Measurements from ENCODE around the gene ACTA1. TPM values are rescaled to one million over a fixed set of nuclear protein-coding genes. Genes with fewer than 3 reads are reported as not detected.
"Not testable (repeated sequence)": the region's sequence is repeated elsewhere in the genome, so short reads cannot be mapped to it uniquely, and the experiment has no call there.

The ACTA1 gene
- total RNA-seq, 2 experiments from 2014 or later = not detected

DNA sequence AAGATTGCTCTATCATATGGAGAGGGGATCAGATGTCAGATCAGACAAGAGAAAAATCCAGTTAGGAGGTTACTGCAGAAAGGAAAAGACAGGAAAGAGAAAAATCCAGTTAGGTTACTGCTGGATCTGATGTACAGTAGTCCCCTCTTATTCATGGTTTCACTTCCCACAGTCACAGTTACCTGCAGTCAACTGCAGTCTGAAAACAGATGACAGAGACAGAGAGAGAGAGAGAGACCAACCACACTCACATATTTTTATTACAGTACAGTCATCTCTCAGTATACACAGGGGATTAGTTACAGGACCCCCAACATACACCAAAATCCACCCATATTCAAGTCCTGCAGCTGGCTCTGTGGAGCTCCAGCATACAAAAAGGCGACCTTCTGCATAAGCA lies 45.0 kb upstream of the ACTA1 start:
- Mint-ChIP-seq H3K36me3 (ENCODE audit: low read depth) (peaks cover 42% of the 10 kb centered on the region), H3K27ac (no peak overlapping the region), H3K27me3 (no peaks in the 10 kb centered on the region), H3K4me1 (ENCODE audit: low read depth) (peaks cover 9% of the 10 kb centered on the region), H3K4me3 (no peak overlapping the region), H3K9me3 (no peaks in the 10 kb centered on the region)
- DNase-seq (no peak), ATAC-seq (no peak)
- TF ChIP-seq, protein P1, sequence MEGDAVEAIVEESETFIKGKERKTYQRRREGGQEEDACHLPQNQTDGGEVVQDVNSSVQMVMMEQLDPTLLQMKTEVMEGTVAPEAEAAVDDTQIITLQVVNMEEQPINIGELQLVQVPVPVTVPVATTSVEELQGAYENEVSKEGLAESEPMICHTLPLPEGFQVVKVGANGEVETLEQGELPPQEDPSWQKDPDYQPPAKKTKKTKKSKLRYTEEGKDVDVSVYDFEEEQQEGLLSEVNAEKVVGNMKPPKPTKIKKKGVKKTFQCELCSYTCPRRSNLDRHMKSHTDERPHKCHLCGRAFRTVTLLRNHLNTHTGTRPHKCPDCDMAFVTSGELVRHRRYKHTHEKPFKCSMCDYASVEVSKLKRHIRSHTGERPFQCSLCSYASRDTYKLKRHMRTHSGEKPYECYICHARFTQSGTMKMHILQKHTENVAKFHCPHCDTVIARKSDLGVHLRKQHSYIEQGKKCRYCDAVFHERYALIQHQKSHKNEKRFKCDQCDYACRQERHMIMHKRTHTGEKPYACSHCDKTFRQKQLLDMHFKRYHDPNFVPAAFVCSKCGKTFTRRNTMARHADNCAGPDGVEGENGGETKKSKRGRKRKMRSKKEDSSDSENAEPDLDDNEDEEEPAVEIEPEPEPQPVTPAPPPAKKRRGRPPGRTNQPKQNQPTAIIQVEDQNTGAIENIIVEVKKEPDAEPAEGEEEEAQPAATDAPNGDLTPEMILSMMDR (IDR thresholded peaks at IDR 0.05) = no peak
- ChIA-PET CTCF (interaction anchor here (1.3 to 7.0 kb wide), 2 partner anchors 13 to 222 kb away, joined by 3 to 100 read pairs; no protein-coding TSS in a partner anchor), POLR2A (no interaction called here)
- intact Hi-C loops (cut with micrococcal nuclease) = no loop called here

GRCh38 chr1:229475859-229476258 lies 42.0 kb upstream of the ACTA1 start:
- intact Hi-C loops (cut with micrococcal nuclease); H3K4me3 Mint-ChIP-seq; DNase-seq; H3K27me3 Mint-ChIP-seq; H3K9me3 Mint-ChIP-seq; H3K4me1 Mint-ChIP-seq (ENCODE audit: low read depth); H3K27ac Mint-ChIP-seq; ATAC-seq; POLR2A ChIA-PET: not testable (repeated sequence)
- CTCF ChIA-PET = interaction anchor here (1.4 kb wide), 1 partner anchor 9 kb away, joined by 4 read pairs; no protein-coding TSS in a partner anchor
- H3K36me3 Mint-ChIP-seq (ENCODE audit: low read depth) = peaks cover 30% of the 10 kb centered on the region

- Mint-ChIP-seq H3K4me3 (no peak overlapping the region), H3K27me3 (no peaks in the 10 kb centered on the region), H3K27ac (no peak overlapping the region), H3K4me1 (ENCODE audit: low read depth) (no peaks in the 10 kb centered on the region), H3K9me3 (no peaks in the 10 kb centered on the region), H3K36me3 (ENCODE audit: low read depth) (peaks cover 28% of the 10 kb centered on the region)
- ChIA-PET CTCF (interaction anchor here (2.3 kb wide), 1 partner anchor 7 kb away, joined by 10 read pairs; no protein-coding TSS in a partner anchor), POLR2A (no interaction called here)
- DNase-seq (no peak), ATAC-seq (no peak)
- TF ChIP-seq, protein P1 (IDR thresholded peaks at IDR 0.05) = no peak
- intact Hi-C loops (cut with micrococcal nuclease) = no loop called here
Observed at GRCh38 chr1:229474509-229474908, 40.6 kb upstream of the ACTA1 start.

DNA sequence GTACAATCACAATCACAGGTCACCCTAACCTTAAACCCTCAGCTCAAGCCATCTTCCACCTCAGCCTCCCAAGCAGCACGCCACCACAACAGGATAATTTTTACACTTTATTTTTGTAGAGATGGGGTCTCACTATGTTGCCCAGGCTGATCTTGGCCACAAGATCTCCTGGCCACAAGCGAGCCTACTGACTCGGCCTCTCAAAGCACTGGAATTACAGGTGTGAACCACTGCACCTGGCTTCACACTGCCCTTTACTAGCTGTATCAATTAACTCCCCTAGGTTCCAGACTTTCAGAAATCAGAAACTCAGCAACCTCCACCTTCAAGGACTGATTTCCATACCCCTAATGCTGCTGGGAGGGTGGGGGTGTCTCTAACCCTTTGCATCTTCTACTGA lies 37.3 kb upstream of the ACTA1 start:
- intact Hi-C loops (cut with micrococcal nuclease) = no loop called here
- Mint-ChIP-seq H3K27ac (no peak overlapping the region), H3K9me3 (no peaks in the 10 kb centered on the region), H3K4me1 (ENCODE audit: low read depth) (no peaks in the 10 kb centered on the region), H3K4me3 (no peak overlapping the region), H3K36me3 (ENCODE audit: low read depth) (peaks cover 32% of the 10 kb centered on the region), H3K27me3 (no peaks in the 10 kb centered on the region)
- DNase-seq = no peak
- TF ChIP-seq, protein P1 (IDR thresholded peaks at IDR 0.05) = no peak
- ATAC-seq = no peak
- CTCF ChIA-PET = interaction anchor here (2.5 kb wide), 1 partner anchor 11 kb away, joined by 8 read pairs; no protein-coding TSS in a partner anchor
- POLR2A ChIA-PET = interaction anchor here (0.6 kb wide), 1 partner anchor 453 kb away, joined by 3 read pairs; no protein-coding TSS in a partner anchor

- intact Hi-C loops (cut with micrococcal nuclease) = no loop called here
- ChIA-PET POLR2A (no interaction called here), CTCF (interaction anchor here (2.5 kb wide), 1 partner anchor 11 kb away, joined by 8 read pairs; no protein-coding TSS in a partner anchor)
- H3K4me1 Mint-ChIP-seq (ENCODE audit: low read depth) = no peaks in the 10 kb centered on the region
- TF ChIP-seq, protein P1 (IDR thresholded peaks at IDR 0.05) = no peak
- no peak overlapping the region for H3K27ac Mint-ChIP-seq
- no peaks in the 10 kb centered on the region for H3K9me3 Mint-ChIP-seq
- no peak overlapping the region for H3K4me3 Mint-ChIP-seq
- DNase-seq = no peak
- no peak for ATAC-seq
- H3K36me3 Mint-ChIP-seq (ENCODE audit: low read depth) = peaks cover 32% of the 10 kb centered on the region
- H3K27me3 Mint-ChIP-seq = no peaks in the 10 kb centered on the region
Observed at GRCh38 chr1:229470406-229471043, 36.6 kb upstream of the ACTA1 start.
